Renal pelvis (tissue), 4 donors: ENCODE data around the gene TBC1D14. TPM values are rescaled to one million over a fixed set of nuclear protein-coding genes. Genes with fewer than 3 reads are reported as not detected.

Experiments
- DNase-seq: peaks from one replicate; pipeline ENCODE4 v3.0.0-alpha.2; 2013
- polyA plus RNA-seq, 3 donors: library from polyadenylated mRNA; unstranded; fragments of 120-200 nt; gene quantifications; one replicate each; pipeline ENCODE4 v1.2.1, GENCODE V29; 2013; ENCODE audit not compliant: insufficient read length in 3 of 3

Gene TBC1D14
- polyA plus RNA-seq, 3 donors = 61.3 to 68.0 (median 67.4) TPM

DNA sequence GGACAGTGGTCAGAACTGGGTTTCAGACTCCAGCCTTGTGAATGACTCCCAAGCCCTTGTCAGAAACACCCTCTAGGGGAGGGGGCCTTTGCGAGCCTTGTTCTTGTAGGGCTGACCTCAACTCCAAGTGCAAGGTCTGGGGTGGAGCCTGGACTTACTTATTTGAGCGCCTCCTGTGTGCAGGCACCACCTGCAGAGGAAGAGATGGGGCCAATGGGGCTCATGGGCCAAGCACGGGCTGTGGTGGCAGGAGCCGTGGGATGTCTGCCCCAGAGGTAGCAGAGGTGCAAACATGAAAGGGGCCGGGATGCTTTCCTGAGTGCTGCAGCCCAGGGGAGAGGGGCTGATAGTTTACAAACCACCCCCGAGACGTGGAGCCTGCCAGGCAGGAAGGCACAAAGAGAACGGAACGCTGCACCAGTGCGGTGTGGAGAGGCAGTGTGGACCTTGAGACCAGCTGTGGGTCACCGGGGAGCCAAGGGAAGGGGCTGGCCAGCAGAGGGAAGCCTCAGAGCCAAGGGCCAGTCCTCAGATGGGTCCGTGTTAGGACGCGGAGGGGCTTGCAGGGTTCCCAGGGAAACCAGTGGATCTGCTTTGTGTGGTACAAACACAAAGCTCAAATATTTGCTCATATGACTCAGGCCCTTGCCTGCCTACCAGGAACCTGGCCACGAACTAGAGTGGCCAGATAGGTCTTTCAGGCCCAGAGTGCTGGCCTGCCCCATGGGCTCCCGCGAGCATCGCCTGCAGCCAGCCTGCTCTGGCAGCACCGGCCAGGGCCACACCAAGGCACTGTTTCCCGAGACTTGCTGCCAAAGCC, 124.8 kb downstream of the TBC1D14 start:
- DNase-seq = no peak

DNA sequence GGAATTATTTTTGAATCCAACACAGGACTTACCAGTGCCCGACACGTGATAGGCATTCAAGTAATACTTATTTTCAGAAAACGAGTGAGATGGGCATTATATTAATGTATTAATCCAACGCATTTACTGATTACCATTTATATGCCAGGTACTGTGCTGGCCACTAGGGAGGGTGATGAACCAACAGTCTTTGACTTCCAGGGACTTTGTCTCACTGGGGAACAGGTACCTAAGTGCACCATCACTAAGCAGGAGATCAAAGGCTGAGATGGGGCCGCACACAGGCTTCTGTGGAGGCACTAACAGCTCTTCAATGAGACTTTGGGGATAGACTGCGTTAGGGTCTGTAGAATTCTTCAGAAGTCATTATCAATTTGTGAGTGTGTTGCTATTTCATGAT, 127.8 kb downstream of the TBC1D14 start:
- DNase-seq = no peak

DNA sequence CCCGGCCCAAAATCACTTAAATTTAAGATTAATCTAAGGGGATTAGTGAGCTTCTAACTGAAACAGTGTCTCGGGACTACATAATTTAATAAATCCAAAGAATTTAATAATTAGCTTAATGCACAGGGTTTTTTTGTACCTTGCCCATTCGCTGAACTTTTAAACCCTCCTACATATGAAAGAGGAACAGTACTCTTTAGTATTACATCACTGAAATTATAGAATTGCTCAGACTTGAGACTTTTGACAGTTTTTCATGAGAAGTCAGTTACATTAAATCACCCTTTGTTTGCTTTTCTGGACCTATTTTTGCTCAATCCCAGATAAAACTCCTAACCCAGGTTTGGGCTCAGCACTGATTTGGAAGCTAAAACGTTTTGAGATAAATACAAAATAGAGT, 131.1 kb downstream of the TBC1D14 start:
- no peak for DNase-seq

DNA sequence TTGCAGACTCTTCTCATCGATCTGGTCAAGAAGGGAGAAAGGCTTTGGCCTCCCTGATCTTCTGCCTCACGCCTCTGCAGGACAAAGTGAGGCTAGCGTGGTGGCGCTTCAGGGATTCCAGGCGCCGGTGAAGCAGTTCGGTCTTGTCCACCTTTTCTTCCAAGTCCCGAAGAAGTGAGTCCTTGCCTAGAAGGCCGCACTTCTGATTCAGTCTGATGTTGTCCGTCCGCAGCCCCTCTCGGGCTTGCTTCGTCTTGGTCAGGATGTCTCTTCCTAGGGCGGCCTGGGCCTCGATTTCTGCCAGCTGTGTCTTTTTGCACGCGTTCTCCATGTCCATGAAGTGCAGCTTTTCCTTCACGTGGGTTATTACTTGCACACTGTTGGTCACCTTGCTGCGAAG, 131.6 kb downstream of the TBC1D14 start:
- no peak for DNase-seq

DNA sequence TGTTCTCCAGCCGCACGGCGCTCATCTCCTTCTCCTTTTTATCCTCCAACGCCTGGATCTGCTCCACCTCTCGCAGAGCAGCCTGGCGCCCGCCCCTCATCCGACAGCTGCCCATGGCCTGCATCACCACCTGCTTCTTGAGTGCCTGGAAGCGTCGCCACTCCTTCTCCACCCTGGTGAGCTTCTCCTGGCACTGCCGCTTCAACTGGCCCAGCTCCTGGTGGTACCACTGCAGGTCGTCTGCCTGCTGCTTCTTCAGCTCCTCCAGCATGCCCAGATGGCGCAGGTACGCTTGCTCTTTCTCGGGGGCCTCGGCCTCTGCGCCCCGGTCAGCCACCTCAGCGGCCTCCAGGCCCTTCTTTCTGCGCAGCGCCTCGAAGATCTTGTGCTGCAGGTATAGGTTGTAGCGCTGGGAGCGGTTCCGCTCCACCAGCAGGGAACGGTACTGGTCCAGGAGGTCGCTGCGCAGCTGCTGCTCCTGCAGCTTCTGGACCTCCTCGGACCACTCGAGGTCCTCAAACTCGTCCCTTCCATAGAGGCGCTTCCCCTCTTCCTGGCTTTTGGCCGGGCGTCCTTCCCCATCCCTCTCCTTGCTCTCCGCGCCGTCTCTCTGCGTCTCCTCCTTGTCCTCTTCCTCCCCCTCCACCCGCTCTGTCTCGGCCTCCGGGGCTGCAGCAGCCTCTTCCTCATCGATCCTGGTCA, 132.3 kb downstream of the TBC1D14 start:
- no peak for DNase-seq

- peak; percentile 99 for DNase-seq
Measured at GRCh38 chr4:7042503-7043283, 133.1 kb downstream of the TBC1D14 start.

- no peak for DNase-seq
Measured at GRCh38 chr4:7043284-7044136, 133.9 kb downstream of the TBC1D14 start, which contains the start of gene TADA2B. Gene TADA2B (plus strand): TSS chr4:7043372. CDS start chr4:7043580, 208 bp downstream.

DNA sequence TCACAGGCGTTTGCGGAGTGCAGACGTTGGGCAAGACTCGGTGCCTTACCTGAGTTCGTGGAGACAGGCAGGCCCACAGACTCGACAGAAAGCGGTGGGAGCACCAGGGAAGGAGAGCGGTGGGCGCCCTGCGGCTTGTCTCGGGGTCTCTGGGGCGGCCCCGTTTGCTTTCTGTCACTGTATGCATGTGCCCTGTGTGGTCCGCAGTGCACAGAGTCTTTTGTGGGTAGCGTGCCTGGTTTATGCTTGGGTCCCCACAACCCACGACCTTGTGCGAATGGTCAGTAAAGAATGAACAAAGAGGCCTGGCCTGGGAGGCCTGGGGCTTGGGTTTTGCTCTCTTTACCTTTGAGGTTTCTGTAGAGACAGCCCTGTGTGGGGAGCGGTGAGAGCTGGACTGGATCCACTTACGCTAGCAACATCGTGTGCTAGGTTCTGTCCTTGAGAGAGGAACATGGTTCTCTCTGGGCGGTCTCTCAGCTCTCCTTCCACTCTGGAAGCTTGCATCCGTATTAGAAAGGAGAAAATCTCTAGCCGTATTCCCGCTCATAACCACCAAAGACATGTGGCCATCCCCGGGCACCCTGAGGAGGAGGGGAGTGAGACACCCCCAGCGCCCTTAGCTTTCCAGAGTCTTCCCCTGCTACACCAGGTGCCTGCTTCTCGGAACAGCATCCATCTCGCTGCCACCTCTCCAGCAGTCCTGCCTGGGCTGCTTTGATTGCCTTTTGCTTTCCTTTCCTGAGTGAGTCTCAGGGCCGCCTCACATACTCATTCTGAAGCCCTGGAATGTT, 134.7 kb downstream of the TBC1D14 start:
- DNase-seq = no peak

DNA sequence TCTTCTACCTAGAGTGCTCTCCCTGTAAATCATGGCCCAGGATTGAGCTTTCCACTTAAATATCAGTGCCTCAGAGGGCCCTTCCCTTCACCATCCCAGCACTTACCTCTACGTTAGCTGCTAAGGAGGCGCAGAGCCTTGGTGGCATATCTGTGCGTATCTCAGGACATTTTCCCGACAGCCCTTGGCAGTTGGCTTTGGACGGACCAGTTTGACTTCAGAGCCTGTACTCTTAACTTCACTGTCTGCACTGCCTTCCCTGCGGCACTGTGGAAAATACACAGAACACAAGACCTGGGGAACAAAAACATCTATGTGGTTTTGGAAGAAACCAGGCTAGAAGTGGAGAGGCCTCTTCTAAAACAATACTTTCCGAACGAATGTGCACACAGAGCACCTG, 135.9 kb downstream of the TBC1D14 start:
- no peak for DNase-seq

GRCh38 chr4:7045961-7046921, 136.6 kb downstream of the TBC1D14 start:
- no peak for DNase-seq

DNA sequence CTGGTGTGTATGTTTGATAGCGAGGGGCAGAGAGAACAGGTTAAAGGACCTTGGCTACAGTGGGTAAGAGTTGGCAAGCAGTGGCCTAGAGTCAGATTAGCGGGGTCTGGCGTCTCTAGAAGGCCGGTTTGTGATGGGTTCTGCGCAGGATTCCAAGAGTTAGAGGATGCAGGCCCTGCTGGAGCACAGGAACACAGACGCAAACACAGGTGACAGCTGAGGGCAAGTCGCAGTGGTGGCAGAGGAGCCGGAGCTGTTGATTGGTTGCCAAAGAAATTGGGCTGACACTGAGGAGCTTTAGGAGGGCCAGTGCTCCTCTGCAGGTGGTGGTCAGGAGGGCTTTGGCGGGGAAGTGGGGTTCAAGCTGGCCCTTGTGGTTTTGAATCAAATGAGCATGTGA, 137.3 kb downstream of the TBC1D14 start:
- DNase-seq = no peak

- DNase-seq = no peak
Measured at GRCh38 chr4:7048642-7049041, 139.0 kb downstream of the TBC1D14 start.

DNA sequence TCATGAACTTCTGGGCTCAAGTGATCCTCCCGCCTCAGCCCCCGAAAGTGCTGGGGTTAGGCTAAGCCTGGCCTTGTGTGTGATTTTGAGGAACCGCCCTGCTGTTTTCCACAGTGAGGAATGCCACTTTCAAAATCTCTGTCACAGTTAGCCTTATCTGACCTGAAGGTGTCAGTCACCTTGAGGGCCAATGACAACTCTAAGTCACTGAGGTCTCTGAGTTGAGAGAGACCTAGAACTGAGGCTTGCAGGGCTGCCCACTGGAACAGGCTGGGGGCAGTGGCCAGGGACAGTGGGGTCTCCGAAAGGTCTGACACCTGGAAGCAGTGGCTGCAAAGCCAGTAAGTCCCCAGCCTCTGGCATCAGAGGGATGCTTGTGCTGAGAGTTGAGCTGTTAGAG, 139.7 kb downstream of the TBC1D14 start:
- no peak for DNase-seq

GRCh38 chr4:7049739-7050138, 140.1 kb downstream of the TBC1D14 start:
- DNase-seq = no peak

DNA sequence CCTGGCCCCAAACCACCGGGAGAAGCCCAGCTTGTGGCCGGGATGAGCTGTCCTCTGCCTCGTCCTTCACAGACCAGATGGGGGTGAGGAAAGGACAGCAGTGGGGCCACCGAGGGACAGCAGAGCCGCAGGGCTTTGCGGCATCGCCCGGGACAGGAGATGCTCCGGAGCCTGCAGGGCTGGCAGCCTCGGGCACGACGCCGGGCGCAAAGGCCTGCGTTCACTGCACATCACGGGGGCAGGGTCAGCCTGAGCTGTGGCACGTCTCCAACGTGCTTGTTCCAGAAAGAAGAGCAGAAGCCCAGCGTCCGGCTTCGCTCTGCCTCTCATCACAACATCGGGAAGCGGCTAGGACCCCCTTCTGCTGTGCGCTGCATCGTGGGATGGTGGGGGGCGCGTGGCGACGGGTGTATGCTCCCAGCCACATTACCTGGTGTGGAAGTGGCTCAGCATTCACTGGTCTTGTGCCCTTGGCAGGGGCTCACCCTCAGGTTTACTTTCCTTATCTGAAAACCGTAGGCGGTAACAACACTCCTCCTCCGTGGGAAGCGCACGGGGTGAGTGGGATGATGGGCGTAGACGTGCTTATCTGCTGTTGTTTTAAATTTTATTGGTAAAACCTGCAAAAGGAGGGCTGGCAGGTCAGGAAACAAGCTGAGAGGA, 141.0 kb downstream of the TBC1D14 start:
- no peak for DNase-seq

GRCh38 chr4:7051144-7051495, 141.5 kb downstream of the TBC1D14 start:
- DNase-seq = no peak

GRCh38 chr4:7051905-7052304, 142.3 kb downstream of the TBC1D14 start:
- no peak for DNase-seq

GRCh38 chr4:7052313-7052712, 142.7 kb downstream of the TBC1D14 start:
- DNase-seq = no peak
